Peyer's patch (tissue), 4 donors: ENCODE measurements around the gene BLM. TPM values are rescaled to one million over a fixed set of nuclear protein-coding genes. Genes with fewer than 3 reads are reported as not detected.

Experiments used
- DNase-seq, 3 donors: peaks; one replicate each; pipeline ENCODE4 v3.0.0-alpha.2; 2017 to 2019
- H3K27ac ChIP-seq, 4 donors: fragments of 200-600 bp; sonication (generic); one replicate each; pipeline ENCODE4 v1.5.1; 2016 to 2019
- H3K27me3 ChIP-seq, 2 donors: fragments of 200-600 bp; sonication (generic); one replicate each; pipeline ENCODE4 v1.5.1; 2019
- H3K36me3 ChIP-seq, 3 donors: fragments of 200-600 bp; sonication (generic); one replicate each; pipeline ENCODE4 v1.5.1; 2016 to 2019
- H3K4me1 ChIP-seq, 4 donors: fragments of 200-600 bp; sonication (generic); one replicate each; pipeline ENCODE4 v1.5.1; 2016 to 2019
- H3K4me3 ChIP-seq, 4 donors: fragments of 200-600 bp; sonication (generic); 1 replicate in 3 of 4; 2 replicates in 1 of 4; pipeline ENCODE4 v1.5.1; 2016 to 2019; ENCODE audit warnings: mild to moderate bottlenecking in 1 of 4
- H3K9me3 ChIP-seq, 4 donors: fragments of 200-600 bp; sonication (generic); one replicate each; pipeline ENCODE4 v1.5.1; 2016 to 2019; ENCODE audit warnings: mild to moderate bottlenecking in 1 of 4
- POLR2A ChIP-seq, 2 donors: fragments of 450-650 bp; IDR thresholded peaks; one replicate each; pipeline ENCODE4 v1.5.1; 2017; ENCODE audit warnings: antibody characterized with exemption in 2 of 2, mild to moderate bottlenecking in 2 of 2, moderate library complexity in 2 of 2
- small RNA-seq, 2 donors: library from RNA; depleted of rRNA; stranded (forward); fragments of <200 nt; gene quantifications; one replicate each; pipeline ENCODE3, GENCODE V24; 2016
- total RNA-seq, 4 donors: library from RNA; depleted of rRNA; stranded (reverse); fragments of >200 nt; gene quantifications; one replicate each; pipeline ENCODE4 v1.1.0, GENCODE V29; 2016
- TF ChIP-seq, protein P1 (sequence below), 6 experiments: fragments of 450-650 bp in 4 of 6; fragments of 200-600 bp in 2 of 6; sonication (generic) in 1 of 6; IDR thresholded peaks; one replicate each; pipeline ENCODE4 v1.5.1; 2017 to 2019; ENCODE audit warnings: antibody characterized with exemption in 6 of 6, mild to moderate bottlenecking in 3 of 6, moderate library complexity in 1 of 6

The BLM gene
- total RNA-seq, 4 donors from 2014 or later = 0.94 to 8.4 (median 4.2) TPM

DNA sequence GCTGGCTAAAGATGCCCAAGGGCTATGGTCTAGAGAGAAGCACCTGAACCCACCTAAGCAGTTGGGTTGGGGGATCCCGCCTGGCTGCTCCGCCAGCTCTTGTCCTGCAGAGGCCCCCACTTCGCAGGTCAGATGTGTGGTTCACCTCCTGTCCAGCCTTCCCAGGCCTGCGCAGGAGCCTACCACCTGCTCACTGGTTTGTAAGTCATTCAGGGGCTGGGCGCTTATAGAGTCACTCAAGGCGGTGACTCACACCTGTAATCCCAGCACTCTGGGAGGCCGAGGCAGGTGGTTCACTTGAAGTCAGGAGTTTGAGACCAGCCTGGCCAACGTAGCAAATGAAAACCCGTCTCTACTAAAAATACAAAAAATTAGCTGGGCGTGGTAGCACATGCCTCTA lies 147.4 kb downstream of the BLM start:
- H3K4me1 ChIP-seq = peaks cover 0 to 10% (median 2%) of the 10 kb centered on the region in 4 donors
- DNase-seq = no peak
- H3K9me3 ChIP-seq = no peaks in the 10 kb centered on the region
- no peak overlapping the region for H3K27ac ChIP-seq
- no peak overlapping the region for H3K4me3 ChIP-seq
- TF ChIP-seq POLR2A (IDR thresholded peaks at IDR 0.05) = no peak
- TF ChIP-seq, protein P1, sequence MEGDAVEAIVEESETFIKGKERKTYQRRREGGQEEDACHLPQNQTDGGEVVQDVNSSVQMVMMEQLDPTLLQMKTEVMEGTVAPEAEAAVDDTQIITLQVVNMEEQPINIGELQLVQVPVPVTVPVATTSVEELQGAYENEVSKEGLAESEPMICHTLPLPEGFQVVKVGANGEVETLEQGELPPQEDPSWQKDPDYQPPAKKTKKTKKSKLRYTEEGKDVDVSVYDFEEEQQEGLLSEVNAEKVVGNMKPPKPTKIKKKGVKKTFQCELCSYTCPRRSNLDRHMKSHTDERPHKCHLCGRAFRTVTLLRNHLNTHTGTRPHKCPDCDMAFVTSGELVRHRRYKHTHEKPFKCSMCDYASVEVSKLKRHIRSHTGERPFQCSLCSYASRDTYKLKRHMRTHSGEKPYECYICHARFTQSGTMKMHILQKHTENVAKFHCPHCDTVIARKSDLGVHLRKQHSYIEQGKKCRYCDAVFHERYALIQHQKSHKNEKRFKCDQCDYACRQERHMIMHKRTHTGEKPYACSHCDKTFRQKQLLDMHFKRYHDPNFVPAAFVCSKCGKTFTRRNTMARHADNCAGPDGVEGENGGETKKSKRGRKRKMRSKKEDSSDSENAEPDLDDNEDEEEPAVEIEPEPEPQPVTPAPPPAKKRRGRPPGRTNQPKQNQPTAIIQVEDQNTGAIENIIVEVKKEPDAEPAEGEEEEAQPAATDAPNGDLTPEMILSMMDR (IDR thresholded peaks at IDR 0.05) = no peak
- no peaks in the 10 kb centered on the region for H3K27me3 ChIP-seq
- H3K36me3 ChIP-seq = no peaks in the 10 kb centered on the region

DNA sequence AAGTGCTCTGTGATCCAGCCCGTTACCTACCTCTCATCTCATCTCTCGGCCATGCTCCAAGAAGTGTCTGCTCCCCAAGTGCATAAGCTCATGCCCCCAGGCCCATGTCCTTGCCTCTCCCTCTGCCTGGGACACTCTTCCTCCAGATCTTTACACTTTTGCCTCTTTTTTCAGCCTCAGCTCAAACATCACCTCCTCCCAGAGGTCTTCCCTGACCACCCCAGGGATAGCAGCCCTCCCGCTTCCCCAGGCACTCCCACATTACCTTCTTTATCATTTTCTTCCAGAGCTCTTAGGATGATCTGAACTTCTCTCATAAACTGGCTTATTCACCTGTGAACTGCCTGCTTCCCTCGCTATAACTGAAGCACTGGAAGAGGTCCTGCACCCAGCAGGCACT lies 148.6 kb downstream of the BLM start:
- peaks cover 0 to 22% (median 8%) of the 10 kb centered on the region in 4 donors for H3K4me1 ChIP-seq
- H3K4me3 ChIP-seq = no peak overlapping the region
- DNase-seq = no peak
- no peaks in the 10 kb centered on the region for H3K36me3 ChIP-seq
- TF ChIP-seq, protein P1 (IDR thresholded peaks at IDR 0.05) = no peak
- TF ChIP-seq POLR2A (IDR thresholded peaks at IDR 0.05) = no peak
- no peaks in the 10 kb centered on the region for H3K9me3 ChIP-seq
- no peaks in the 10 kb centered on the region for H3K27me3 ChIP-seq
- H3K27ac ChIP-seq = no peak overlapping the region

Small RNA genes lying within 50 kb of the gene (small RNA-seq; reads per million reads assigned to genes)
- gene RF00093 (0 reads per million in 2 donors), gene RN7SL363P (0 reads per million in 2 donors)

Other genes with a start within 250 kb of the BLM start
- 10 to 100 TPM; 19.8 to 33.1 (median 25.9) TPM for gene CRTC3, start 187.4 kb upstream of the BLM start, total RNA-seq
- gene FURIN, start 151.2 kb downstream of the BLM start, total RNA-seq = 10 to 100 TPM; 53.6 to 76.7 (median 70.1) TPM
- gene FES, start 167.2 kb downstream of the BLM start, total RNA-seq = 10 to 100 TPM in 3 of 4 donors, 1 to 10 TPM in 1; 4.7 to 37.1 (median 20.5) TPM
- gene MAN2A2, start 186.0 kb downstream of the BLM start, total RNA-seq = 100 to 1,000 TPM in 3 of 4 donors, 10 to 100 TPM in 1; 76.2 to 188 (median 141) TPM
- gene HDDC3, start 215.2 kb downstream of the BLM start, total RNA-seq = 10 to 100 TPM; 16.5 to 35.6 (median 23.4) TPM
- 10 to 100 TPM; 45.6 to 78.4 (median 55.3) TPM for gene UNC45A, start 217.9 kb downstream of the BLM start, total RNA-seq
- 10 to 100 TPM; 10.2 to 23.1 (median 20.1) TPM for gene RCCD1, start 237.5 kb downstream of the BLM start, total RNA-seq